CD14-positive monocyte (primary cell): ENCODE results near the gene SCAMP4. TPM values are rescaled to one million over a fixed set of nuclear protein-coding genes. Genes with fewer than 3 reads are reported as not detected.

Experiments used
- DNase-seq, 3 donors: peaks; one replicate each; pipeline ENCODE4 v3.0.0-alpha.2; 2011 to 2022
- H2AFZ ChIP-seq: 2 replicates; pipeline ENCODE4 v1.6.0; 2012; ENCODE audit warnings: mild to moderate bottlenecking, low read depth, low read length, inconsistent platforms; ENCODE audit not compliant: insufficient read depth, poor library complexity, severe bottlenecking
- H3K27ac ChIP-seq, 2 donors: 1 replicate in 1 of 2; 2 replicates in 1 of 2; pipeline ENCODE4 v1.5.1; 2012 to 2013; ENCODE audit warnings: low read length in 2 of 2, control low read depth in 1 of 2, inconsistent platforms in 1 of 2, low read depth in 1 of 2, mild to moderate bottlenecking in 1 of 2
- H3K27me3 ChIP-seq, 2 donors: one replicate each; pipeline versions ENCODE4 v1.6.0 to v1.6.1; 2011 to 2013; ENCODE audit warnings: low read length in 2 of 2; ENCODE audit not compliant: control insufficient read depth in 2 of 2, insufficient read depth in 2 of 2
- H3K36me3 ChIP-seq, 2 donors: replicated peaks in 1 of 2; 1 replicate in 1 of 2; 2 replicates in 1 of 2; pipeline versions ENCODE4 v1.5.1 to v1.6.1; 2012 to 2013; ENCODE audit warnings: low read length in 2 of 2, control low read depth in 1 of 2, inconsistent platforms in 1 of 2, mild to moderate bottlenecking in 1 of 2; ENCODE audit not compliant: insufficient read depth in 2 of 2, control insufficient read depth in 1 of 2
- H3K4me1 ChIP-seq, 2 donors: 1 replicate in 1 of 2; 2 replicates in 1 of 2; pipeline versions ENCODE4 v1.5.1 to v1.6.1; 2012 to 2013; ENCODE audit warnings: low read length in 2 of 2, control low read depth in 1 of 2, inconsistent platforms in 1 of 2, mild to moderate bottlenecking in 1 of 2, moderate library complexity in 1 of 2; ENCODE audit not compliant: insufficient read depth in 2 of 2, control insufficient read depth in 1 of 2
- H3K4me2 ChIP-seq: replicated peaks from 2 replicates; pipeline ENCODE3; 2012; ENCODE audit warnings: low read length, moderate library complexity, mild to moderate bottlenecking; ENCODE audit not compliant: poor library complexity, severe bottlenecking; ENCODE audit errors: extremely low read depth
- H3K4me3 ChIP-seq, 3 experiments: fragments of 200-600 bp in 1 of 3; sonication (generic) in 1 of 3; replicated peaks in 1 of 3; 1 replicate in 2 of 3; 2 replicates in 1 of 3; pipeline ENCODE4 v1.5.1; 2011 to 2013; ENCODE audit warnings: low read length in 3 of 3, mild to moderate bottlenecking in 3 of 3, control low read depth in 2 of 3, low read depth in 2 of 3, inconsistent platforms in 1 of 3, moderate library complexity in 1 of 3
- H3K79me2 ChIP-seq: 2 replicates; pipeline ENCODE4 v1.6.0; 2012; ENCODE audit warnings: mild to moderate bottlenecking, control low read depth, inconsistent platforms, low read length, moderate library complexity; ENCODE audit not compliant: insufficient read depth
- H3K9ac ChIP-seq: 2 replicates; pipeline ENCODE4 v1.6.0; 2017; ENCODE audit warnings: low read length, mild to moderate bottlenecking; ENCODE audit not compliant: insufficient read depth, poor library complexity, severe bottlenecking
- H3K9me3 ChIP-seq, 2 donors: replicated peaks in 1 of 2; 1 replicate in 1 of 2; 2 replicates in 1 of 2; pipeline versions ENCODE4 v1.5.1 to v1.6.1; 2012 to 2013; ENCODE audit warnings: low read length in 2 of 2, control low read depth in 1 of 2; ENCODE audit not compliant: control insufficient read depth in 1 of 2, insufficient read depth in 1 of 2
- H4K20me1 ChIP-seq: 2 replicates; pipeline ENCODE4 v1.6.0; 2012; ENCODE audit warnings: mild to moderate bottlenecking, low read length, control low read depth, moderate library complexity; ENCODE audit not compliant: insufficient read depth
- H3K27ac Mint-ChIP-seq, 7 donors: one replicate each; pipeline ENCODE4 v1.8.0; 2020; ENCODE audit warnings: mild to moderate bottlenecking in 7 of 7, mixed read lengths in 7 of 7, moderate library complexity in 6 of 7, inconsistent platforms in 2 of 7
- H3K27me3 Mint-ChIP-seq, 3 donors: one replicate each; pipeline ENCODE4 v1.8.0; 2021 to 2022; ENCODE audit warnings: low read depth in 3 of 3, mild to moderate bottlenecking in 3 of 3, mixed read lengths in 3 of 3, moderate library complexity in 3 of 3, inconsistent platforms in 1 of 3
- H3K36me3 Mint-ChIP-seq, 2 donors: one replicate each; pipeline ENCODE4 v1.8.0; 2020; ENCODE audit warnings: mixed read lengths in 2 of 2, inconsistent platforms in 1 of 2, mild to moderate bottlenecking in 1 of 2
- H3K4me1 Mint-ChIP-seq: one replicate; pipeline ENCODE4 v1.8.0; 2020; ENCODE audit warnings: mild to moderate bottlenecking, mixed read lengths
- H3K4me3 Mint-ChIP-seq, 2 donors: one replicate each; pipeline ENCODE4 v1.8.0; 2020; ENCODE audit warnings: mild to moderate bottlenecking in 2 of 2, mixed read lengths in 2 of 2, moderate library complexity in 1 of 2
- H3K9me3 Mint-ChIP-seq, 7 donors: one replicate each; pipeline ENCODE4 v1.8.0; 2020 to 2022; ENCODE audit warnings: mixed read lengths in 7 of 7, mild to moderate bottlenecking in 6 of 7, moderate library complexity in 6 of 7, inconsistent platforms in 2 of 7
- WGBS: methylation state at CpG from one replicate; pipeline ENCODE4 v1.1.5; 2013; ENCODE audit warnings: missing lambda C conversion rate; ENCODE audit not compliant: insufficient coverage; 5-methylcytosine and 5-hydroxymethylcytosine counted together
- intact Hi-C, 2 donors: fragments of 100-400 bp; cut with micrococcal nuclease; formaldehyde crosslinking; loops; one replicate each; pipeline versions ENCODE4 v1.15.0 to v1.15.1; 2023
- polyA plus RNA-seq, 3 donors: library from polyadenylated mRNA; depleted of rRNA in 1 of 3; unstranded in 2 of 3; stranded (reverse) in 1 of 3; fragments of 300-500 nt in 2 of 3; fragments of >200 nt in 1 of 3; fragmentation: Illumina TruSeq in 2 of 3; gene quantifications; 1 replicate in 2 of 3; 2 replicates in 1 of 3; pipeline ENCODE4 v1.2.3, GENCODE V29; 2012 to 2021
- TF ChIP-seq, protein P1 (sequence below): fragments of 200-600 bp; IDR thresholded peaks from one replicate; pipeline ENCODE4 v1.8.0; 2022; ENCODE audit warnings: antibody characterized with exemption, mild to moderate bottlenecking

Gene SCAMP4
- polyA plus RNA-seq, 3 donors = 11.9 to 39.4 (median 15.4) TPM

DNA sequence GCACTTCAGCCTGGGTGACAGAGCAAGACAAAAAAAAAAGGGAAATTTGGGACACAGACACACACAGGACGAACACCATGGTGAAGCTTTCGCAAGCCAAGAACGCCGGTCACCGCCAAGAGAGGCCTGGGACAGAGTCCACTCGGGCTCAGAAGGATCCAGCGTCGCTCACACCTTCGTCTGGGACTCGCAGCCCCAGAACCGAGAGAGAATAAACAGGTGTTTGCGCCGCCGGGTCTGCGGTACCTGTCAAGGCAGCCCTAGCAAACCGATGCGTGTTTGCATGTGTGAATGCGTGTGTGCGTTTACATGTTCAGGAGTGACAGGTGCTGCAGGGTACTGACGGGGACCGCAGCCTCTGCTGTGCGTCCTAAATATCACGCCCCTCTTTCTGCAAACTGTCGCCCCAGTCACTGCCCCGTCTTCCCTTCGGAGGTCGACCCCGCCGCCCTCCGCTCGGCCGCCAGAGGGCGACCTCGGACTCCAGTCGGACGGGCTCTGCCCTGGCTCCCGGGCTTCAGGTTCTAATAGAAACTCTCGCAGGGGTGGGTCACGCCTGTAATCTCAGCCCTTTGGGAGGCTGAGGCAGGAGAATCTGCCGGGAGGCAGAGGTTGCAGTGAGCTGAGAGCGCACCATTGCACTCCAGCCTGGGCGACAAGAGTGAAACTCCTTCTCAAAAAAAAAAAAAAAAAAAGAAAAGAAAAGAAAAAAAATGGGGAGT, 24.0 kb downstream of the SCAMP4 start:
- Histone ChIP-seq H3K27ac (no peak overlapping the region), H3K4me1 (peaks cover 20 to 30% of the 10 kb centered on the region in 2 donors), H3K36me3 (peaks cover 6 to 7% of the 10 kb centered on the region in 2 donors), H3K9me3 (peaks cover 0 to 15% of the 10 kb centered on the region in 2 donors), H3K4me3 (peak overlapping the region; percentile 16 to 69 (median 32)), H3K4me2 (peak overlapping the region; percentile 80), H3K27me3 (peaks cover 0 to 4% of the 10 kb centered on the region in 2 donors), H4K20me1 (no peaks in the 10 kb centered on the region), H3K9ac (peak overlapping the region; percentile 38), H3K79me2 (no peaks in the 10 kb centered on the region), H2AFZ (peak overlapping the region; percentile 80)
- H3K9me3 Mint-ChIP-seq = peaks cover 3 to 11% (median 10%) of the 10 kb centered on the region in 7 donors
- peak; percentile 69 to 78 (median 75) for DNase-seq
- WGBS = 15% methylated on average over 34 of the region's 42 CpGs
- H3K27me3 Mint-ChIP-seq = peaks cover 10 to 15% (median 12%) of the 10 kb centered on the region in 3 donors
- H3K36me3 Mint-ChIP-seq = peaks cover 10 to 12% of the 10 kb centered on the region in 2 donors
- TF ChIP-seq, protein P1, sequence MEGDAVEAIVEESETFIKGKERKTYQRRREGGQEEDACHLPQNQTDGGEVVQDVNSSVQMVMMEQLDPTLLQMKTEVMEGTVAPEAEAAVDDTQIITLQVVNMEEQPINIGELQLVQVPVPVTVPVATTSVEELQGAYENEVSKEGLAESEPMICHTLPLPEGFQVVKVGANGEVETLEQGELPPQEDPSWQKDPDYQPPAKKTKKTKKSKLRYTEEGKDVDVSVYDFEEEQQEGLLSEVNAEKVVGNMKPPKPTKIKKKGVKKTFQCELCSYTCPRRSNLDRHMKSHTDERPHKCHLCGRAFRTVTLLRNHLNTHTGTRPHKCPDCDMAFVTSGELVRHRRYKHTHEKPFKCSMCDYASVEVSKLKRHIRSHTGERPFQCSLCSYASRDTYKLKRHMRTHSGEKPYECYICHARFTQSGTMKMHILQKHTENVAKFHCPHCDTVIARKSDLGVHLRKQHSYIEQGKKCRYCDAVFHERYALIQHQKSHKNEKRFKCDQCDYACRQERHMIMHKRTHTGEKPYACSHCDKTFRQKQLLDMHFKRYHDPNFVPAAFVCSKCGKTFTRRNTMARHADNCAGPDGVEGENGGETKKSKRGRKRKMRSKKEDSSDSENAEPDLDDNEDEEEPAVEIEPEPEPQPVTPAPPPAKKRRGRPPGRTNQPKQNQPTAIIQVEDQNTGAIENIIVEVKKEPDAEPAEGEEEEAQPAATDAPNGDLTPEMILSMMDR = peak; percentile 90
- intact Hi-C loops = loop anchor here in 1 of 2 donors (5.0 kb wide), 1 partner anchor 33 kb away; no protein-coding TSS in a partner anchor
- peaks cover 31% of the 10 kb centered on the region for H3K4me1 Mint-ChIP-seq
- H3K27ac Mint-ChIP-seq = peak overlapping the region in 6 of 7 donors; percentile 5 to 88 (median 66)
- peak overlapping the region; percentile 78 to 89 for H3K4me3 Mint-ChIP-seq

DNA sequence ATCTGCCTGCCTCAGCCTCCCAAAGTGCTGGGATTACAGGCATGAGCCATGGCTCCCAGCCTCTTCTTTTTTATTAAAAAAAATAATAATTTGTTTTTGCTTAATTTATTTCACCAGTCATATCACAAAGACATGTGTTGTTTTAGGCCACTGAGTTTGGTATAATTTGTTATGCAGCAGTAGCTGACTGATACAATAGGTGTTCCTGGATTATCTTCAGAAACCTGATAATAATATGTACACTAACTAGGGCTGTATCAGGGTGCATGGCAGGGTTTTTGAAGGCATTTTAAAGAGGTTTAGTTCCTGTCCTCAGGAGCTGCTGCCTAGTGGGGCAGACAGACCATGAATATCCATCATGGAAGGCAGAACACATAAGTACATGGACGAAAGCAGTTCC, 26.2 kb downstream of the SCAMP4 start:
- no peaks in the 10 kb centered on the region for H3K79me2 ChIP-seq
- H3K4me3 ChIP-seq = no peak overlapping the region
- no peak overlapping the region for H3K4me2 ChIP-seq
- no peaks in the 10 kb centered on the region for H4K20me1 ChIP-seq
- TF ChIP-seq, protein P1 = no peak
- 94% methylated on average over 1 of the region's 1 CpG for WGBS
- no peak overlapping the region for H3K27ac ChIP-seq
- H2AFZ ChIP-seq = no peak overlapping the region
- peaks cover 0 to 4% of the 10 kb centered on the region in 2 donors for H3K27me3 ChIP-seq
- no peaks in the 10 kb centered on the region for H3K36me3 ChIP-seq
- no peak for DNase-seq
- H3K4me3 Mint-ChIP-seq = peak overlapping the region in 1 of 2 donors; percentile 40
- peaks cover 38% of the 10 kb centered on the region for H3K4me1 Mint-ChIP-seq
- intact Hi-C loops = no loop called here
- H3K27me3 Mint-ChIP-seq = peaks cover 10 to 18% (median 14%) of the 10 kb centered on the region in 3 donors
- peaks cover 0 to 24% of the 10 kb centered on the region in 2 donors for H3K9me3 ChIP-seq
- peak overlapping the region in 1 of 7 donors; percentile 65 for H3K27ac Mint-ChIP-seq
- H3K4me1 ChIP-seq = peaks cover 14 to 30% of the 10 kb centered on the region in 2 donors
- peaks cover 9 to 19% (median 16%) of the 10 kb centered on the region in 7 donors for H3K9me3 Mint-ChIP-seq
- H3K9ac ChIP-seq = no peak overlapping the region
- H3K36me3 Mint-ChIP-seq = no peaks in the 10 kb centered on the region
